IMR-90 (cell line): ENCODE data around the gene REXO1. TPM values are rescaled to one million over a fixed set of nuclear protein-coding genes. Genes with fewer than 3 reads are reported as not detected.

Experiments
- ATAC-seq: fragments of 200-7000 bp; cut with Tn5 transposase; 2 replicates; pipeline ENCODE4 v1.9.1; 2020; ENCODE audit warnings: low read depth, mild to moderate bottlenecking, moderate library complexity
- BruUV-seq: library from RNA; stranded (reverse); fragments of 400-500 nt; replicated peaks from 2 replicates; lab custom pipeline; 2021; lab: Mats Ljungman, UMichigan
- CTCF ChIA-PET: fragments of 300-600 bp; formaldehyde crosslinking; extraction: SDS; loops from one replicate; lab custom pipeline; 2021; ENCODE audit warnings: antibody characterized with exemption; lab: Yijun Ruan, JAX
- POLR2A ChIA-PET: fragments of 300-600 bp; sonication (Branson Sonifier 250); formaldehyde crosslinking; loops from one replicate; lab custom pipeline; 2022; ENCODE audit warnings: antibody characterized with exemption; ENCODE audit not compliant: unreplicated experiment; lab: Charles Lee
- DNase-seq: peaks from one replicate; pipeline ENCODE4 v3.0.0; 2013
- H2AFZ ChIP-seq: replicated peaks from 2 replicates; pipeline ENCODE3; 2013; ENCODE audit warnings: low read length, mild to moderate bottlenecking; ENCODE audit not compliant: poor library complexity
- H2AK5ac ChIP-seq: 2 replicates; pipeline ENCODE4 v1.6.1; 2013; ENCODE audit warnings: low read depth, low read length, inconsistent platforms
- H2AK9ac ChIP-seq: replicated peaks from 2 replicates; pipeline ENCODE3; 2013; ENCODE audit warnings: mild to moderate bottlenecking, low read depth, low read length, moderate library complexity; ENCODE audit not compliant: poor library complexity
- H2BK120ac ChIP-seq: 2 replicates; pipeline ENCODE4 v1.6.1; 2013; ENCODE audit warnings: low read depth, low read length, inconsistent platforms
- H2BK15ac ChIP-seq: 3 replicates; pipeline ENCODE4 v1.6.1; 2013; ENCODE audit warnings: low read depth, low read length, inconsistent platforms
- H2BK20ac ChIP-seq: 2 replicates; pipeline ENCODE4 v1.6.1; 2013; ENCODE audit warnings: low read depth, mild to moderate bottlenecking, inconsistent platforms, low read length, moderate library complexity
- H2BK5ac ChIP-seq: 2 replicates; pipeline ENCODE4 v1.6.1; 2013; ENCODE audit warnings: mild to moderate bottlenecking, low read depth, low read length, inconsistent platforms; ENCODE audit not compliant: poor library complexity, severe bottlenecking
- H3K14ac ChIP-seq: replicated peaks from 2 replicates; pipeline ENCODE4 v1.6.1; 2013; ENCODE audit warnings: low read depth, low read length, inconsistent platforms
- H3K18ac ChIP-seq: 2 replicates; pipeline ENCODE4 v1.6.1; 2013; ENCODE audit warnings: low read depth, low read length, control low read depth
- H3K23ac ChIP-seq: 2 replicates; pipeline ENCODE4 v1.6.1; 2013; ENCODE audit warnings: low read depth, low read length, inconsistent platforms
- H3K27ac ChIP-seq: 2 replicates; pipeline ENCODE4 v1.5.1; 2013; ENCODE audit warnings: mild to moderate bottlenecking, control low read depth, low read length; ENCODE audit not compliant: insufficient read depth
- H3K27me3 ChIP-seq: 2 replicates; pipeline ENCODE4 v1.6.1; 2013; ENCODE audit warnings: low read length; ENCODE audit not compliant: control insufficient read depth, insufficient read depth
- H3K36me3 ChIP-seq: 2 replicates; pipeline ENCODE4 v1.6.1; 2013; ENCODE audit warnings: low read length, mixed read lengths; ENCODE audit not compliant: control insufficient read depth, insufficient read depth
- H3K4ac ChIP-seq: 2 replicates; pipeline ENCODE4 v1.6.1; 2013; ENCODE audit warnings: low read depth, low read length, inconsistent platforms
- H3K4me1 ChIP-seq: 2 replicates; pipeline ENCODE4 v1.6.1; 2013; ENCODE audit warnings: low read length, mixed read lengths; ENCODE audit not compliant: control insufficient read depth, insufficient read depth
- H3K4me2 ChIP-seq: 2 replicates; pipeline ENCODE4 v1.6.1; 2013; ENCODE audit warnings: low read depth, mild to moderate bottlenecking, control low read depth, low read length, moderate library complexity
- H3K4me3 ChIP-seq: 2 replicates; pipeline ENCODE4 v1.5.1; 2013; ENCODE audit warnings: low read depth, mild to moderate bottlenecking, control low read depth, low read length, moderate library complexity; ENCODE audit not compliant: insufficient read depth
- H3K56ac ChIP-seq: 2 replicates; pipeline ENCODE4 v1.6.1; 2013; ENCODE audit warnings: low read length, inconsistent platforms; ENCODE audit not compliant: insufficient read depth; ENCODE audit errors: extremely low read depth
- H3K79me1 ChIP-seq, 2 experiments: 2 replicates each; pipeline ENCODE4 v1.6.1; 2013; ENCODE audit warnings: low read length in 2 of 2, inconsistent platforms in 1 of 2, low read depth in 1 of 2
- H3K9ac ChIP-seq: 2 replicates; pipeline ENCODE4 v1.6.1; 2013; ENCODE audit warnings: low read depth, low read length, control low read depth
- H3K9me1 ChIP-seq: 2 replicates; pipeline ENCODE4 v1.6.1; 2013; ENCODE audit warnings: low read length, inconsistent platforms; ENCODE audit not compliant: insufficient read depth
- H3K9me3 ChIP-seq: 2 replicates; pipeline ENCODE4 v1.6.1; 2013; ENCODE audit warnings: low read length; ENCODE audit not compliant: control insufficient read depth, insufficient read depth
- H4K20me1 ChIP-seq: 2 replicates; pipeline ENCODE4 v1.6.1; 2013; ENCODE audit warnings: low read length, inconsistent platforms; ENCODE audit not compliant: insufficient read depth
- H4K5ac ChIP-seq: 2 replicates; pipeline ENCODE4 v1.6.1; 2013; ENCODE audit warnings: mild to moderate bottlenecking, low read depth, low read length, control low read depth
- H4K8ac ChIP-seq, 2 experiments: 2 replicates each; pipeline ENCODE4 v1.6.1; 2013; ENCODE audit warnings: low read depth in 2 of 2, low read length in 2 of 2, control low read depth in 1 of 2, inconsistent platforms in 1 of 2
- H4K91ac ChIP-seq: 2 replicates; pipeline ENCODE4 v1.6.1; 2013; ENCODE audit warnings: low read depth, low read length, inconsistent platforms; ENCODE audit not compliant: insufficient read depth
- BHLHE40 ChIP-seq: fragments of 150-350 bp; IDR thresholded peaks from 2 replicates; pipeline ENCODE4 v1.6.1; 2016; ENCODE audit warnings: mild to moderate bottlenecking, low read depth, low read length
- CEBPB ChIP-seq: IDR thresholded peaks from 2 replicates; pipeline ENCODE4 v1.6.1; 2012; ENCODE audit warnings: low read depth, low read length, improper control_type of control experiment
- CHD1 ChIP-seq: IDR thresholded peaks from 2 replicates; pipeline ENCODE4 v1.6.1; 2012; ENCODE audit warnings: low read depth, low read length, improper control_type of control experiment
- ELK1 ChIP-seq: fragments of 150-350 bp; IDR thresholded peaks from 2 replicates; pipeline ENCODE4 v1.6.1; 2016; ENCODE audit warnings: low read depth, mild to moderate bottlenecking, low read length, moderate library complexity, borderline replicate concordance
- FOS ChIP-seq: fragments of 150-350 bp; IDR thresholded peaks from 2 replicates; pipeline ENCODE4 v1.6.1; 2016; ENCODE audit warnings: low read depth, low read length
- MAFK ChIP-seq: IDR thresholded peaks from 2 replicates; pipeline ENCODE4 v1.6.1; 2012; ENCODE audit warnings: low read depth, low read length, improper control_type of control experiment
- MAZ ChIP-seq: IDR thresholded peaks from 2 replicates; pipeline ENCODE4 v1.6.1; 2012; ENCODE audit warnings: low read depth, mild to moderate bottlenecking, low read length, improper control_type of control experiment, moderate library complexity, borderline replicate concordance
- NFE2L2 ChIP-seq: fragments of 150-350 bp; IDR thresholded peaks from 2 replicates; pipeline ENCODE4 v1.6.1; 2016; ENCODE audit warnings: low read depth, mild to moderate bottlenecking, low read length
- POLR2A ChIP-seq: IDR thresholded peaks from 2 replicates; pipeline ENCODE4 v1.6.1; 2012; ENCODE audit warnings: mild to moderate bottlenecking, low read depth, low read length
- RAD21 ChIP-seq: IDR thresholded peaks from 2 replicates; pipeline ENCODE4 v1.6.1; 2012; ENCODE audit warnings: low read length, improper control_type of control experiment
- RCOR1 ChIP-seq: IDR thresholded peaks from 2 replicates; pipeline ENCODE4 v1.6.1; 2012; ENCODE audit warnings: mild to moderate bottlenecking, low read length, improper control_type of control experiment; ENCODE audit not compliant: insufficient replicate concordance
- RFX5 ChIP-seq: IDR thresholded peaks from 2 replicates; pipeline ENCODE4 v1.8.0; 2012; ENCODE audit warnings: low read depth, mild to moderate bottlenecking, low read length, moderate library complexity
- SMC3 ChIP-seq: fragments of 150-350 bp; IDR thresholded peaks from 2 replicates; pipeline ENCODE4 v1.6.1; 2016; ENCODE audit warnings: low read depth, mild to moderate bottlenecking, antibody characterized with exemption, low read length, moderate library complexity
- WGBS, 2 experiments: methylation state at CpG; one replicate each; pipeline versions ENCODE4 v1.1.5 to v1.1.7; 2013; ENCODE audit warnings: missing lambda C conversion rate in 2 of 2; ENCODE audit not compliant: insufficient read length in 1 of 2; ENCODE audit errors: extremely low coverage in 2 of 2; 5-methylcytosine and 5-hydroxymethylcytosine counted together
- dilution Hi-C: fragments of 300-500 bp; cut with HindIII; formaldehyde crosslinking; loops from one replicate; pipeline ENCODE4 v1.14.3; 2018; ENCODE audit warnings: low sequenced_read_pairs; ENCODE audit not compliant: unreplicated experiment
- in situ Hi-C: fragments of 300-500 bp; cut with MboI; formaldehyde crosslinking; loops from 3 replicates; pipeline ENCODE4 v1.14.3; 2019; ENCODE audit warnings: low sequenced_read_pairs, inconsistent platforms, mixed read lengths
- intact Hi-C: fragments of 100-400 bp; cut with micrococcal nuclease; formaldehyde crosslinking; loops from 2 replicates; pipeline ENCODE4 v1.10.0; 2022
- polyA plus RNA-seq, 3 experiments: library from polyadenylated mRNA; depleted of rRNA; stranded (reverse); fragments of >200 nt; gene quantifications; 2 replicates each; pipeline ENCODE4 v1.2.3, GENCODE V29; 2012; ENCODE audit warnings: low replicate concordance in 1 of 3
- total RNA-seq: library from RNA; depleted of rRNA; stranded (reverse); fragments of >200 nt; gene quantifications from 2 replicates; pipeline ENCODE4 v1.2.3, GENCODE V29; 2012
- TF ChIP-seq, protein P1 (sequence below): conservative IDR thresholded peaks from 2 replicates; pipeline ENCODE4 v1.5.1; 2012; ENCODE audit warnings: mild to moderate bottlenecking, low read depth, low read length, improper control_type of control experiment

REXO1 gene
- total and polyA plus RNA-seq, 2 of the 4 experiments (the other 2 are of a cell fraction) = 1.4 to 63.7 TPM

- no peak overlapping the region for H4K8ac ChIP-seq
Observed at GRCh38 chr19:1851654-1852580, 3.6 kb upstream of the REXO1 start.

More at GRCh38 chr19:1851654-1852580, 3.6 kb upstream of the REXO1 start:
- Histone ChIP-seq H3K4ac (no peak overlapping the region), H4K91ac (no peak overlapping the region; the same call in 1 of the 2 replicates), H2BK5ac (no peak overlapping the region), H2AK9ac (no peak overlapping the region), H3K14ac (no peak overlapping the region), H3K9me3 (no peaks in the 10 kb centered on the region), H3K4me1 (peaks cover 30% of the 10 kb centered on the region), H3K27me3 (no peaks in the 10 kb centered on the region), H3K4me2 (no peak overlapping the region), H3K9me1 (peaks cover 7% of the 10 kb centered on the region; the same call in 1 of the 2 replicates), H3K27ac (no peak overlapping the region), H4K5ac (no peak overlapping the region), H2BK120ac (no peak overlapping the region), H3K18ac (no peak overlapping the region), H3K79me1 (peaks cover 16 to 75% of the 10 kb centered on the region in 2 experiments), H2BK20ac (no peak overlapping the region), H2BK15ac (no peak overlapping the region), H3K56ac (no peak overlapping the region), H4K20me1 (peaks cover 50% of the 10 kb centered on the region), H3K9ac (no peak overlapping the region), H3K4me3 (no peak overlapping the region), H2AK5ac (no peak overlapping the region), H2AFZ (no peak overlapping the region), H3K36me3 (no peaks in the 10 kb centered on the region), H3K23ac (no peak overlapping the region)
- DNase-seq = no peak
- intact Hi-C loops (no loop called here), dilution Hi-C loops (no loop called here), in situ Hi-C loops (no loop called here)
- WGBS, 2 experiments = 42% methylated on average over 23 of the region's 66 CpGs; no CpG with 5 or more reads in 1 of the 2 experiments
- no peak for TF ChIP-seq RAD21
- no peak for TF ChIP-seq SMC3
- TF ChIP-seq, protein P1, sequence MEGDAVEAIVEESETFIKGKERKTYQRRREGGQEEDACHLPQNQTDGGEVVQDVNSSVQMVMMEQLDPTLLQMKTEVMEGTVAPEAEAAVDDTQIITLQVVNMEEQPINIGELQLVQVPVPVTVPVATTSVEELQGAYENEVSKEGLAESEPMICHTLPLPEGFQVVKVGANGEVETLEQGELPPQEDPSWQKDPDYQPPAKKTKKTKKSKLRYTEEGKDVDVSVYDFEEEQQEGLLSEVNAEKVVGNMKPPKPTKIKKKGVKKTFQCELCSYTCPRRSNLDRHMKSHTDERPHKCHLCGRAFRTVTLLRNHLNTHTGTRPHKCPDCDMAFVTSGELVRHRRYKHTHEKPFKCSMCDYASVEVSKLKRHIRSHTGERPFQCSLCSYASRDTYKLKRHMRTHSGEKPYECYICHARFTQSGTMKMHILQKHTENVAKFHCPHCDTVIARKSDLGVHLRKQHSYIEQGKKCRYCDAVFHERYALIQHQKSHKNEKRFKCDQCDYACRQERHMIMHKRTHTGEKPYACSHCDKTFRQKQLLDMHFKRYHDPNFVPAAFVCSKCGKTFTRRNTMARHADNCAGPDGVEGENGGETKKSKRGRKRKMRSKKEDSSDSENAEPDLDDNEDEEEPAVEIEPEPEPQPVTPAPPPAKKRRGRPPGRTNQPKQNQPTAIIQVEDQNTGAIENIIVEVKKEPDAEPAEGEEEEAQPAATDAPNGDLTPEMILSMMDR = no peak
- no peak for TF ChIP-seq RFX5
- no peak for TF ChIP-seq MAZ
- TF ChIP-seq FOS = no peak
- no peak for TF ChIP-seq ELK1
- TF ChIP-seq BHLHE40 = no peak
- no peak for TF ChIP-seq MAFK
- TF ChIP-seq POLR2A = no peak
- no peak for TF ChIP-seq CEBPB
- no peak for TF ChIP-seq NFE2L2
- TF ChIP-seq CHD1 = no peak
- TF ChIP-seq RCOR1 = no peak
- no TSS peak for BruUV-seq
- ChIA-PET POLR2A (no interaction called here), CTCF (no interaction called here)
- ATAC-seq = no peak
